ENCODE measurements around the gene AGBL3. TPM values are rescaled to one million over a fixed set of nuclear protein-coding genes. Genes with fewer than 3 reads are reported as not detected.

AGBL3 gene
- total and polyA plus RNA-seq, 9 of the 15 experiments (the other 6 are each of a cell fraction or from before 2014, with no cell fraction given) = 0.54 to 2.9 (median 1.7) TPM

DNA sequence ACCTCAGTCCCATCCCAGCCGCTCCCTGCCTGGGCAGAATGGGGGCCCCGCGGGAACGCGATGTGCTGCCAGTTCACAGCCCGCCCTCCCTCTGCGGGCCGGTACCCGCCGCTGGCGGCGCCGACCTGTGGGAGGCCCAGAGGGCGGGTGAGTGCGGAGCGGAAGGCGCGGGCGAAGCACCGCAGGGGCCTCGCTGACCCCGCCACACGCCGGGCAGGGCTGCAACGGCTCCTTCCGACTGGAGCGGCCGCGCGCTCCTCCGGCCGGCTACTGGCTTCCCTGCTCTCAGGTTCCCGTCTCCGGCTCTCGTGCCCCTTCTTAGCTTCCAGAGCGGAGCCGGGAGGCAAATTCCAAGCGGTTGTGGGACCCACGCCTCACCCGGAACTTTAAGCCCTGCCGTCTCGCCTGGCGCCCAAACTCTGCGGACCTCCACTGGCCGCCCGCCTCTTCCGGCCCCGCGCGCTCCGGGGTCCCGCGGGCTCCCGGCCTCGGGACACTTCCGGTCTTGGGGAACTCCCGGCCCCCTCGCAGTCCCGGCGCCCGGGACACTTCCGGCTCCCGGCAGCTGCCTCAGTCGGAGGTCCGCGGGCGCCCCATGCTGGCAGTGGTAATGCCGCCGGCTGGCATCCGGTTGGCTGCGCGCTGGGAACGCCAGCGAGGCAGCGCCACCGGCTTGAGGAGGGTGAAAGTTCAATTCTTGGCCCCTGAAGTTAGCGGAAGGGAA lies 184.1 kb downstream of the AGBL3 start, which contains the start of gene CYREN (continued):
- TF ChIP-seq MCM2 (IDR thresholded peaks at IDR 0.05; ENCODE audit: low read depth) (no peak), ZNF780A (CRISPR knock-in tag; IDR thresholded peaks at IDR 0.05) (no peak), POLR2G (IDR thresholded peaks at IDR 0.05; ENCODE audit: low read depth, low read length) (peak; percentile 98), SMARCA4 (IDR thresholded peaks at IDR 0.05) (no peak), ZNF121 (CRISPR knock-in tag; conservative IDR thresholded peaks at IDR 0.05) (no peak), GABPB2 (CRISPR knock-in tag; conservative IDR thresholded peaks at IDR 0.05) (no peak), BMI1 (IDR thresholded peaks at IDR 0.05; ENCODE audit: low read length) (no peak), FIP1L1 (IDR thresholded peaks at IDR 0.05; ENCODE audit: low read depth, low read length, poor library complexity, severe bottlenecking) (peak; percentile 97), SRF (CRISPR knock-in tag; IDR thresholded peaks at IDR 0.05) (peak in 1 of 2 experiments; percentile 74; a peak in 2 of 4 replicates), RBM17 (IDR thresholded peaks at IDR 0.05; ENCODE audit: borderline replicate concordance, low read depth, low read length) (no peak), MECOM (CRISPR knock-in tag; IDR thresholded peaks at IDR 0.05) (no peak), COPS2 (conservative IDR thresholded peaks at IDR 0.05) (no peak), RB1 (IDR thresholded peaks at IDR 0.05; ENCODE audit: low read depth) (peak; percentile 99), ZNF282 (CRISPR knock-in tag; IDR thresholded peaks at IDR 0.05) (peak; percentile 85; the same call in 1 of the 2 replicates), YY1 (IDR thresholded peaks at IDR 0.05; ENCODE audit: borderline replicate concordance in 1 of 3, control insufficient read depth in 1 of 3, extremely low read depth in 1 of 3, insufficient read depth in 3 of 3, insufficient read length in 1 of 3, insufficient replicate concordance in 2 of 3, low read depth in 1 of 3, low read length in 2 of 3) (peak in 2 of 3 experiments; percentile 70 to 81), TBL1XR1 (IDR thresholded peaks at IDR 0.05; ENCODE audit: low read length in 2 of 2) (peak; percentile 60 to 62; a peak in 3 of 4 replicates), ZNF324 (CRISPR knock-in tag; IDR thresholded peaks at IDR 0.05) (0 out of 2 replicates have a peak, but pooled peaks have one; percentile 24), CREM (IDR thresholded peaks at IDR 0.05; ENCODE audit: low read depth) (peak; percentile 67; the same call in 1 of the 2 replicates), NFE2L1 (tag; IDR thresholded peaks at IDR 0.05; ENCODE audit: borderline replicate concordance, low read depth) (no peak), MCM7 (IDR thresholded peaks at IDR 0.05) (no peak), MTA1 (IDR thresholded peaks at IDR 0.05; ENCODE audit: borderline replicate concordance) (peak; percentile 61; the same call in 1 of the 2 replicates), DDX20 (tag; IDR thresholded peaks at IDR 0.05; ENCODE audit: low read depth) (no peak), HIVEP1 (CRISPR knock-in tag; IDR thresholded peaks at IDR 0.05) (peak; percentile 64; the same call in 1 of the 2 replicates), RFX1 (IDR thresholded peaks at IDR 0.05) (no peak), HDAC1 (IDR thresholded peaks at IDR 0.05) (peak in 1 of 2 experiments; percentile 87; a peak in 2 of 4 replicates), RBFOX2 (IDR thresholded peaks at IDR 0.05; ENCODE audit: low read depth, low read length) (peak; percentile 99)
- TF ChIP-seq, protein P1, sequence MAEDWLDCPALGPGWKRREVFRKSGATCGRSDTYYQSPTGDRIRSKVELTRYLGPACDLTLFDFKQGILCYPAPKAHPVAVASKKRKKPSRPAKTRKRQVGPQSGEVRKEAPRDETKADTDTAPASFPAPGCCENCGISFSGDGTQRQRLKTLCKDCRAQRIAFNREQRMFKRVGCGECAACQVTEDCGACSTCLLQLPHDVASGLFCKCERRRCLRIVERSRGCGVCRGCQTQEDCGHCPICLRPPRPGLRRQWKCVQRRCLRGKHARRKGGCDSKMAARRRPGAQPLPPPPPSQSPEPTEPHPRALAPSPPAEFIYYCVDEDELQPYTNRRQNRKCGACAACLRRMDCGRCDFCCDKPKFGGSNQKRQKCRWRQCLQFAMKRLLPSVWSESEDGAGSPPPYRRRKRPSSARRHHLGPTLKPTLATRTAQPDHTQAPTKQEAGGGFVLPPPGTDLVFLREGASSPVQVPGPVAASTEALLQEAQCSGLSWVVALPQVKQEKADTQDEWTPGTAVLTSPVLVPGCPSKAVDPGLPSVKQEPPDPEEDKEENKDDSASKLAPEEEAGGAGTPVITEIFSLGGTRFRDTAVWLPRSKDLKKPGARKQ (CRISPR knock-in tag; IDR thresholded peaks at IDR 0.05) = no peak
- TF ChIP-seq, protein P2, sequence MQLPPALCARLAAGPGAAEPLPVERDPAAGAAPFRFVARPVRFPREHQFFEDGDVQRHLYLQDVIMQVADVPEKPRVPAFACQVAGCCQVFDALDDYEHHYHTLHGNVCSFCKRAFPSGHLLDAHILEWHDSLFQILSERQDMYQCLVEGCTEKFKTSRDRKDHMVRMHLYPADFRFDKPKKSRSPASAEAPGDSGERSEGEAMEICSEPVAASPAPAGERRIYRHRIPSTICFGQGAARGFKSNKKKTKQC (CRISPR knock-in tag; IDR thresholded peaks at IDR 0.05) = peak; percentile 96
